ENCODE results near the gene STX8. TPM values are rescaled to one million over a fixed set of nuclear protein-coding genes. Genes with fewer than 3 reads are reported as not detected.
"Not testable (repeated sequence)": the region's sequence is repeated elsewhere in the genome, so short reads cannot be mapped to it uniquely, and the experiment has no call there.

The STX8 gene
- total RNA-seq, 1 donor from 2014 or later, result 58.4 TPM

- no peak for TF ChIP-seq CTCF (IDR thresholded peaks at IDR 0.05; ENCODE audit: insufficient read depth, low read length, severe bottlenecking)
- no peak for FAIRE-seq
These were observed 11.5 kb downstream of the STX8 start for GRCh38 chr17:9564104-9564503.

DNA sequence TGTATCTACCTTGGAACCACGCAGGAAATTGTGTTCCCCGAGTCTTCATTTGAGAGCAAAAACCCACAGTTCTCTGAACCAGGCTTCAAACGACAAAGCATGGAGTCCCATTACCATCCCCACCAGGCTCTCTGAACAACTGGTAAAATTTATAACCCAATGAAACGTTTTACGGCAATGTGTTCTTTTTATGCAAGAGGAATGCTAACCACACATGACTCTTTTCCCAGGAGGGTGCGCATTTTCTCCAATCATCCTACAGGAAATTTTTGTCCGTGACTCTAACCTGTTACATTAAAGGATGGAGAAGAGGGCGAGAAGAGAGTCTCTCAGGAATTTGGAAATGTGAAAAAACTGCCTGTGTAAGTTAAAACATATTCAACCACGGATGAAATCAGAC is 17.8 kb downstream of the STX8 start:
- H3K4me3 ChIP-seq (ENCODE audit: low read depth, low read length), result no peak overlapping the region
- FAIRE-seq (no peak), DNase-seq (ENCODE audit: low read depth) (no peak)
- H3K27me3 ChIP-seq (ENCODE audit: control insufficient read depth, insufficient read depth, low read length), result no peaks in the 10 kb centered on the region
- TF ChIP-seq CTCF (IDR thresholded peaks at IDR 0.05; ENCODE audit: insufficient read depth, low read length, severe bottlenecking), result no peak
- no peaks in the 10 kb centered on the region for H3K36me3 ChIP-seq (ENCODE audit: control insufficient read depth, insufficient read depth, low read length)

More at GRCh38 chr17:9564104-9564503, 11.5 kb downstream of the STX8 start:
- no peaks in the 10 kb centered on the region for H3K36me3 ChIP-seq (ENCODE audit: control insufficient read depth, insufficient read depth, low read length)
- H3K4me3 ChIP-seq (ENCODE audit: low read depth, low read length), result no peak overlapping the region
- no peaks in the 10 kb centered on the region for H3K27me3 ChIP-seq (ENCODE audit: control insufficient read depth, insufficient read depth, low read length)
- DNase-seq (ENCODE audit: low read depth), result no peak

- no peak for DNase-seq (ENCODE audit: low read depth)
- H3K4me3 ChIP-seq (ENCODE audit: low read depth, low read length), result no peak overlapping the region
- no peaks in the 10 kb centered on the region for H3K27me3 ChIP-seq (ENCODE audit: control insufficient read depth, insufficient read depth, low read length)
- TF ChIP-seq CTCF (IDR thresholded peaks at IDR 0.05; ENCODE audit: insufficient read depth, low read length, severe bottlenecking), result no peak
- FAIRE-seq, result no peak
- no peaks in the 10 kb centered on the region for H3K36me3 ChIP-seq (ENCODE audit: control insufficient read depth, insufficient read depth, low read length)
These were observed 18.4 kb downstream of the STX8 start for GRCh38 chr17:9557161-9557755.

GRCh38 chr17:9554715-9555114 is 20.9 kb downstream of the STX8 start:
- not testable (repeated sequence) for H3K36me3 ChIP-seq (ENCODE audit: control insufficient read depth, insufficient read depth, low read length); H3K4me3 ChIP-seq (ENCODE audit: low read depth, low read length); FAIRE-seq; H3K27me3 ChIP-seq (ENCODE audit: control insufficient read depth, insufficient read depth, low read length)
- peak; percentile 34 for TF ChIP-seq CTCF (IDR thresholded peaks at IDR 0.05; ENCODE audit: insufficient read depth, low read length, severe bottlenecking)
- DNase-seq (ENCODE audit: low read depth), result peak; percentile 51

DNA sequence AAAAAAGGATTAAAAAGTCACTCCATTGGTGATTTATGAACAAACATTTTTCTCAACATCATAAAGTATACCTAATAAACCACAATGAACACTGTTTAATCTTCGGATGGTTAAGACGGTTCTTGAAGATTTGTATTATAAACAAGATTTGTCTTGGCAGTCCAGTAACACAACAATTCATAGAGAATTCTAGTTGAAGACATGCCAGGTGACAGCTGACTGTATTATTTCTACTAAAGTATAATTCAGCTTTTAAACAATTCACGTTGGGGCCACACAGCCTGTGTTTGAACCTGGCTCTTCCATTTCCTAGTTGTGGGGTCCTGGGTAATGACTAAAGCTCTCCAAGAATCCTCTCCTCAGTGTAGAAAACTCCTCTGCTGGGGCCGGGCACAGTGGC is 22.0 kb downstream of the STX8 start:
- DNase-seq (ENCODE audit: low read depth), result no peak
- no peak for TF ChIP-seq CTCF (IDR thresholded peaks at IDR 0.05; ENCODE audit: insufficient read depth, low read length, severe bottlenecking)
- Histone ChIP-seq H3K36me3 (ENCODE audit: control insufficient read depth, insufficient read depth, low read length) (no peaks in the 10 kb centered on the region), H3K27me3 (ENCODE audit: control insufficient read depth, insufficient read depth, low read length) (no peaks in the 10 kb centered on the region), H3K4me3 (ENCODE audit: low read depth, low read length) (no peak overlapping the region)
- FAIRE-seq, result no peak

DNA sequence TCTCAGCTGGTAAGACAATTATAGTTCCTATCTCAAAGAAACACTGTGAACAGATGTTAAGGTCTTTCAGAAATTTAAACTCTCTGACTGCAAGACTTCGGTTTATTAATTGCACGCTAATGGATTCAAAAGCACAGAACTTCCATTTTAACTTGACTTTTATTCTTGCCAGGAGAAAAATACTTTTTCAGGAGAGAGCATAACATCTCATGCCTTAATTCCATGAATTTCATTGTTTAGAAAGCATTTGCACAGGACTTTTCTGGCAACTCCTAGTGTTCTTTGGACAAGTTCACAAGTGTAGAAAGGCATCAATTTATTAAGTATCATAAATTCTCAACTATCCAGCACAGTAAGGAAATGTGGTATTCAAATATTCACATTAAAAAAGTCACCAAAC is 22.4 kb downstream of the STX8 start:
- no peaks in the 10 kb centered on the region for H3K27me3 ChIP-seq (ENCODE audit: control insufficient read depth, insufficient read depth, low read length)
- FAIRE-seq, result no peak
- TF ChIP-seq CTCF (IDR thresholded peaks at IDR 0.05; ENCODE audit: insufficient read depth, low read length, severe bottlenecking), result no peak
- no peak for DNase-seq (ENCODE audit: low read depth)
- H3K36me3 ChIP-seq (ENCODE audit: control insufficient read depth, insufficient read depth, low read length), result no peaks in the 10 kb centered on the region
- H3K4me3 ChIP-seq (ENCODE audit: low read depth, low read length), result no peak overlapping the region

Measured in bronchial epithelial cell (primary cell).